ENCODE data around the gene DMAC2. TPM values are rescaled to one million over a fixed set of nuclear protein-coding genes. Genes with fewer than 3 reads are reported as not detected.

Gene DMAC2
- polyA plus RNA-seq, 1 of the 3 experiments (the other 2 are of a cell fraction) = 71.4 TPM

GRCh38 chr19:41427647-41428480 lies 11.8 kb downstream of the DMAC2 start (continued):
- TF ChIP-seq RCOR1 (IDR thresholded peaks at IDR 0.05; ENCODE audit: low read length) (no peak), RAD21 (IDR thresholded peaks at IDR 0.05; ENCODE audit: low read length) (no peak)

- CTCF ChIA-PET = interaction anchor here (1.3 kb wide), 3 partner anchors 12 to 170 kb away, joined by 3 to 5 read pairs (median 4); partner anchors contain the start of gene DMAC2
Observed at GRCh38 chr19:41426952-41427646, 12.6 kb downstream of the DMAC2 start, which contains the start of gene B3GNT8. TSS of gene B3GNT8 (minus strand) at chr19:41427374. CDS start at chr19:41426778, 596 bp downstream.

More at GRCh38 chr19:41426952-41427646, 12.6 kb downstream of the DMAC2 start, which contains the start of gene B3GNT8:
- no peak within 1 kb of the TSS; a peak in 1 of 4 replicates for H3K27ac ChIP-seq (ENCODE audit: low read depth in 2 of 2, low read length in 1 of 2)
- H3K9me3 ChIP-seq = no peaks in the 10 kb centered on the region
- peaks cover 0 to 25% of the 10 kb centered on the region in 2 experiments for H3K36me3 ChIP-seq (replicated peaks in 1 of 2; ENCODE audit: control insufficient read depth in 1 of 2, insufficient read depth in 2 of 2, low read length in 1 of 2)
- peak; percentile 71 for DNase-seq
- H3K27me3 ChIP-seq (ENCODE audit: insufficient read depth) = no peaks in the 10 kb centered on the region
- H3K9me2 ChIP-seq = no peaks in the 10 kb centered on the region
- no peak within 1 kb of the TSS for H3K4me2 ChIP-seq
- WGBS (ENCODE audit: low lambda C conversion rate) = 68% methylated on average over 19 of the region's 19 CpGs
- POLR2A ChIA-PET = interaction anchor here (1.0 kb wide), 1 partner anchor 13 kb away, joined by 6 read pairs; the partner anchor contains the start of gene DMAC2
- TF ChIP-seq YY1 (IDR thresholded peaks at IDR 0.05; ENCODE audit: low read depth) = no peak
- no peak for TF ChIP-seq FOSL2 (IDR thresholded peaks at IDR 0.05; ENCODE audit: borderline replicate concordance, low read depth)
- TF ChIP-seq GABPA (IDR thresholded peaks at IDR 0.05; ENCODE audit: low read depth) = no peak
- no peak for TF ChIP-seq GATA2 (CRISPR knock-in tag; IDR thresholded peaks at IDR 0.05)
- no peak for TF ChIP-seq MEF2A (IDR thresholded peaks at IDR 0.05; ENCODE audit: borderline replicate concordance, low read depth)
- no peak for TF ChIP-seq PBX3 (IDR thresholded peaks at IDR 0.05)
- no peak for TF ChIP-seq EP300 (IDR thresholded peaks at IDR 0.05; ENCODE audit: borderline replicate concordance in 1 of 2, low read depth in 1 of 2, low read length in 1 of 2)
- no peak for TF ChIP-seq RCOR1 (IDR thresholded peaks at IDR 0.05; ENCODE audit: low read length)
- no peak for TF ChIP-seq SMC3 (IDR thresholded peaks at IDR 0.05; ENCODE audit: low read depth, low read length)
- TF ChIP-seq FOXM1 (IDR thresholded peaks at IDR 0.05; ENCODE audit: low read depth) = no peak
- TF ChIP-seq USF1 (IDR thresholded peaks at IDR 0.05; ENCODE audit: borderline replicate concordance, low read depth) = no peak
- TF ChIP-seq NRF1 (IDR thresholded peaks at IDR 0.05; ENCODE audit: low read depth, low read length) = no peak
- no peak for TF ChIP-seq REST (IDR thresholded peaks at IDR 0.05; ENCODE audit: low read depth, low read length)
- TF ChIP-seq TEAD4 (IDR thresholded peaks at IDR 0.05; ENCODE audit: borderline replicate concordance, insufficient read depth) = no peak
- TF ChIP-seq CHD2 (IDR thresholded peaks at IDR 0.05; ENCODE audit: low read length, partially characterized antibody) = no peak
- H4K20me1 ChIP-seq (ENCODE audit: insufficient read depth) = no peaks in the 10 kb centered on the region
- H3K9ac ChIP-seq = no peak within 1 kb of the TSS
- H3F3A ChIP-seq (replicated peaks; ENCODE audit: insufficient read depth) = peaks cover 6% of the 10 kb centered on the region
- no peaks in the 10 kb centered on the region for H3K79me2 ChIP-seq (ENCODE audit: insufficient read depth)
- H3K4me3 ChIP-seq (ENCODE audit: low read depth in 2 of 2, low read length in 1 of 2) = no peak within 1 kb of the TSS
- H3K4me1 ChIP-seq (ENCODE audit: control insufficient read depth in 1 of 2, insufficient read depth in 2 of 2, low read depth in 1 of 2, low read length in 1 of 2) = peaks cover 0 to 7% of the 10 kb centered on the region in 2 experiments; a peak in 1 of 4 replicates
- H2AFZ ChIP-seq (ENCODE audit: low read depth) = no peak within 1 kb of the TSS
